ENCODE data around the gene TOP2A. TPM values are rescaled to one million over a fixed set of nuclear protein-coding genes. Genes with fewer than 3 reads are reported as not detected.

Gene TOP2A
- total RNA-seq, 1 experiment from 2014 or later, result 131 TPM

DNA sequence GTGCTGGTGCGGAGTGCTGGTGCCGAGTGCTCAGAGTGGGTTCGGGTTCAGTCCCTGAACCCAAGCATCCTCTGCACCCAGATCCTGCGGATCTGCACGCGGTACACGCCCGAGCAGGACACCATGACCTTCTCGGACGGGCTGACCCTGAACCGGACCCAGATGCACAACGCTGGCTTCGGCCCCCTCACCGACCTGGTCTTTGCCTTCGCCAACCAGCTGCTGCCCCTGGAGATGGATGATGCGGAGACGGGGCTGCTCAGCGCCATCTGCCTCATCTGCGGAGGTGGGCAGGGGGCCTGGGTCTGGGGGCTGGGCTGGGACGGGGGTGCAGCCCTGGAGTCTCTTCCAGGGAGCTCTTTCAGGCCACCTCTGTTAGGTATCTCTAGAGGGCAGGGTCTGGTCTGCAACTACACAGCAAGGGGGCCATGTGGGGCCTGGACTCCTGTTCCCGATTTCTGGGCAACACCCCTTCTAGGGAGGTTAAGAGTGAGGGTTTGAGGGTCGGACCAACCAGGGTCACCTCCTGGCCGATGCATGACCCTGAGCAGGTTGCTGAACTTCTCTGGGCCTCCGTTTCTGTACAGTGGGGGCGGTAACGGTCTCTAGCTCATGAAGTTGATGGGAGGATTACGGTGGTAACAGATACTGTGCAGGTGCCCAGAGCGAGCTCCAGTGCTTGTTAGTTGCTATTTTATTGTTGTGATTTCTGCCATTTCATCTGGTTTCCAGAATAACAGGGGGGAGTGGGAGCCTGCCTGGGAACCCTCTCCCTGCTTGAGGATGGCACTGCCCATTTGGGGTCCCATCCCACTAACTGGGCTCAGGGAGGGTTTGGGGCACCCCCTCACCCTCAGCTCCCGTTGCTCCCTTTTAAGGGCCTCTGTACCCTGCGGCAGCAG is 63.2 kb downstream of the TOP2A start:
- DNase-seq (ENCODE audit: low read depth), result no peak
- in situ Hi-C loops (cut with HindIII; ENCODE audit: low pct_unique_long_range_greater_than_20kb, low sequenced_read_pairs), result no loop called here

DNA sequence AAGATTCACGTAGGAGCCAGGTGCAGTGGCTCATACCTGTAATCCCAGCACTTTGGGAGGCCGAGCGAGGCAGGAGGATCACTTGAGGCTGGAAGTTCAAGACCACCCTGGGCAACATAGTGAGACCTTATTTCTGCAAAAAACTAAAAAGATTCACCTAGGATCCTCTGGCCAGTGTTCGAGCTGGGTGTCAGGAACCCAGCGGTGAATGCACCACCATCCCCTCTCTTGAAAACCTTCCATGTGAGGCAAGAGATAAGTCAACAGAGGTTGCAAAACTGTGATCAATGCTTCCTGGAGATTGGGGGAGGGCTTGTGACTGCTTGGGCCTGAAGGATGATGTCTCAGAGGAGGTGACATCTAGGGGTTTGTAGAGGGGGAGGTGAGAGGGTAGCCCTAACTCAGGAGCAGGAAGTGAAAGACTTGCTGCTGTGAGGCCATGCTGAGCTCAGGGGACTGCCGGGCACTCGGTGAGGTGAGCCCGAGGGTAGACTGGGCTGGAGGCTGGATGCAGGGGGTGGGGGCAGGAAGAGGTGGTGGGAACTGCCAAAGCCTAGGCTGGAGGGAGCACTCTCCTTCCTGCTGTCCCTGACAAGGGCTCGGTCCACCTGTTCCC is 64.8 kb downstream of the TOP2A start:
- DNase-seq (ENCODE audit: low read depth), result no peak
- in situ Hi-C loops (cut with HindIII; ENCODE audit: low pct_unique_long_range_greater_than_20kb, low sequenced_read_pairs), result no loop called here

DNA sequence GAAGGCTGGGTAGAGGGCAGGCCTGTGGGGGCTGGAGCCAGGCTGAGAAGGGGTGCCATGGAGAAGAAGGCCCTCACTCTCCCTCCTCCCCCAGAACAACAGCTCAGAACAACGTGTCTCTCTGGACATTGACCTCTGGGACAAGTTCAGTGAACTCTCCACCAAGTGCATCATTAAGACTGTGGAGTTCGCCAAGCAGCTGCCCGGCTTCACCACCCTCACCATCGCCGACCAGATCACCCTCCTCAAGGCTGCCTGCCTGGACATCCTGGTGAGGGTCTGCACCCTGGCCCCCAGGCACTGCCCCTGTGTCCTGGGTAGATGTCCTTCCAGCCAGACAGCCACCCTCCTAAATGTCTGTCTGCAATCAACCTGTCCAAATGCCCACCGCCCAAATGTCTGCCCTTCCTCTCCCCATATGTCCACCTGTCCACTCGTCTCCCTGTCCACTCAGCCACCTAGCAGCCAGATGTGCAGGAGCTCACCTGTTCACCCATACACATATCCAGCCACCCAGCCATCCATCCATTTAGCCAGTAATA is 65.4 kb downstream of the TOP2A start:
- DNase-seq (ENCODE audit: low read depth), result no peak

DNA sequence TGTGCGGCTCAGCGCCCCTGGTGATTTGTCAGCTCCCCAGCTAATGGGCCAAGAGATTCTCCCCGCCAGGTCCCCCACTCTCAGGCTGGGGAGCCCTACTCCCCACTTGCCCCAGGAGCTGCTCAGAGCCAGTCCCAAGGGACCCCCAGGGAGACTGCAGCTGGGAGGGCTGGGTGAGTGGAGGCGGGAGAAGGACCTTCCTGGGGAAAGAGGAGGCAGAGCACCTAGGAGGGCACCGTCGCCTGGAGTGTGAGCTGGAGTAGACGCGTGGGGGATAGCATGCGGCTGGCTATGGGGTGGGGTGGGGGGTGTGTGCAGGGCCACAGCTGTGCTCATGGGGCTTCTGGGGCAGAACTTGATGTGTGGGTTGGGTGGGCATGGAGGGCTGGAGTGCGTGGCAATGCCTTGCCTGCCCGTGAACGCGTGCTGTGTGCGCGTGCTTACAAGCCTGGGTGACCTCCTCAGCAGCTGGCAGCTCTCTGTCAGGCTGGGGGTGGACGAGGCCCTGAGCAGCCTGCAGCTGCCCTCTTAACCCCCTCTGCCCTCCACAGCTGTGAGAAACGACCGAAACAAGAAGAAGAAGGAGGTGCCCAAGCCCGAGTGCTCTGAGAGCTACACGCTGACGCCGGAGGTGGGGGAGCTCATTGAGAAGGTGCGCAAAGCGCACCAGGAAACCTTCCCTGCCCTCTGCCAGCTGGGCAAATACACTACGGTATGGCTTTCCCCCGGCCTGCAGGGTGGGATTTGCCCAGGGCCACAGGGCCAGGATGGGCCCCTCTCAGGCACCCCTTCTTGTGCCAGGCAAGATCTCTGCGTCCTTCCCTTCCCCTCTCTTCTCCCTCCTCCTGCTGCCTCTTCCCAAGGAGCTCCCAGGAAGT is 66.1 kb downstream of the TOP2A start:
- in situ Hi-C loops (cut with HindIII; ENCODE audit: low pct_unique_long_range_greater_than_20kb, low sequenced_read_pairs), result no loop called here
- DNase-seq (ENCODE audit: low read depth), result no peak

More for the DNA sequence above, 65.4 kb downstream of the TOP2A start:
- in situ Hi-C loops (cut with HindIII; ENCODE audit: low pct_unique_long_range_greater_than_20kb, low sequenced_read_pairs), result no loop called here

DNA sequence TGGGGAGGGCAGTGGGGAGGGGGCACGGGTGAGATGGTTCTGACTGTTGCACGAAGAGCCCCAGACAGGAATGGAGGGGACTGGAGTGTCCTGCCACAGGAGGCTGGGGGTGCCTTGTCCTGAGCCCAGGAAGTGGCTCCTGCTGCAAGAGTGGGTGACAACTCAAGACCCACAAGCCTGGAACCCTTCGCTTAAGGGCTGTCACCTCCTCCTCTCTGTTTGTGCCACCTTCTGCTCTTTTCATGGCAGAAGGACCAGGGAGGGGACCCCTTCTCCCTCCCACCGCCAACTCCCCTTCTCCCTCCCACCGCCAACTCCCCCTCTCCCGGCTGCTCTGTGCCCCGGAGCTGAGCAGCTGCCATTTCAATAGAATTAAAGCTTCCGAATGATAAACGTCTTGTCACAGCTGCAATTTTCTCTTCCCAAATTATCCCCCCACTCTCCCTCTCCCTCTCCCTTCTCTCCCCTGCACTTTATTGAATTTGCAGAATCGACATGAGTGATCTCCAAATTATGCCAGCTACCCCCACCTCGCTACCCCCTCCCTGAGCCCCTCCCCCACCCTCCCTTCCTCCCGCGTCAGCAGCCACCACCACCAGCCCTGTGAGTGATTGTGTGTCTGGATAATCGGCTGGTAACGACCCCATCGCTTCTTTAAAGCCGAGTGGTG is 66.9 kb downstream of the TOP2A start:
- in situ Hi-C loops (cut with HindIII; ENCODE audit: low pct_unique_long_range_greater_than_20kb, low sequenced_read_pairs), result no loop called here

DNA sequence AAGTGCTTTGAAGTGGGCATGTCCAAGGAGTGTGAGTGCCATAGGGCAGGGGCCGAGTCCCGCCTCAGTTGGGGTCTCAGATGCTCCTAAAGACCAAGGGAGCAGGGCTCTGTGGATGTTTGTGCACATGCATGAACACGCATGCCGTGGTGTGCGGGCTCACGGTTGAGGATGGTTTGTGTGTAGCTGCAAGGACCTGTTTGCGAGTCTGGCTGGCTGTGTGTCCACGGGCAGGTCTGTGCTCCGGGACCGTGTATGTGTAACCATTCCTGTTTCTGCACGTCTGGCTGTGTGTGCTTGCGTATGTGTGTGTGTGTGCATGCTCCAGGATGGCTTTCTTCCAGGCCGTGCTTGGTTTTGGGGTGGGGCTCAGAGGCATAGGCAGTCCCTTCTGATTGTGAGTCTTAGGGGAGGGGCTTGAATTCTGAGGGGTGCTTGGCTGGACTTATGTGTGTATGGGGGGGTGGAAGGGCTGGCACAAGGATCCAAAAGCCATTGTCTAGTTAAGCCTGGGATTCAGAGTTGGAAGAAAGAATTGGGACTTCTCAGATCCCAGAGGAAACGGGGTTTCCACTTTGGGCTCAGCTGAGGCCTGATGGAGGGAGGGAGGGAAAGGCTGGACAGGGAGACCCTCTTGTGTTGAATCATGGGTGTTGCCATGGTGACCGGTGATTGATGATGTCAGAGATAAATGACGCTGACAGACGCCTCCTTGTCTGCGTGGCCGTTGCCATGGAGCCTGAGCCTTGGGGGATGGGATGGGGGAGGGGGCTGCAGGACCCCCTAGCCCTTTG is 67.6 kb downstream of the TOP2A start:
- in situ Hi-C loops (cut with HindIII; ENCODE audit: low pct_unique_long_range_greater_than_20kb, low sequenced_read_pairs), result no loop called here

More for the DNA sequence above, 66.9 kb downstream of the TOP2A start:
- DNase-seq (ENCODE audit: low read depth), result no peak

DNA sequence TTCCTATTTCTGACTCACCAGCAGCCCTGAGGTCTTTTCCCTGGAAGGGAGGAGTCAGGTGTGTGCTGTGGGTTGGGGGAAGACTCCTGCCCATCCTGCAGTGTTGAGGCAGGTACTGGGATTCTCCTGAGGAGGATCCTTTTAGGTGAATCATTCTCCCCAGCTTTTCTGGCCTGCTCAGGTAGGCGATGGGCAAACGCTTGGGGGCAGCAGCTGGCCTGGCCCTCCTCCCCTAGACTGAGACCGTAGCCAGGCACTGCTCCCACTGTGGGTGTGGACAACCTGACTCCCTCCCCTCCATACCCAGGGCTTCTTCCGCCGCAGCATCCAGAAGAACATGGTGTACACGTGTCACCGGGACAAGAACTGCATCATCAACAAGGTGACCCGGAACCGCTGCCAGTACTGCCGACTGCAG is 68.2 kb downstream of the TOP2A start:
- in situ Hi-C loops (cut with HindIII; ENCODE audit: low pct_unique_long_range_greater_than_20kb, low sequenced_read_pairs), result no loop called here
- DNase-seq (ENCODE audit: low read depth), result no peak

More for the DNA sequence above, 67.6 kb downstream of the TOP2A start:
- DNase-seq (ENCODE audit: low read depth), result no peak

DNA sequence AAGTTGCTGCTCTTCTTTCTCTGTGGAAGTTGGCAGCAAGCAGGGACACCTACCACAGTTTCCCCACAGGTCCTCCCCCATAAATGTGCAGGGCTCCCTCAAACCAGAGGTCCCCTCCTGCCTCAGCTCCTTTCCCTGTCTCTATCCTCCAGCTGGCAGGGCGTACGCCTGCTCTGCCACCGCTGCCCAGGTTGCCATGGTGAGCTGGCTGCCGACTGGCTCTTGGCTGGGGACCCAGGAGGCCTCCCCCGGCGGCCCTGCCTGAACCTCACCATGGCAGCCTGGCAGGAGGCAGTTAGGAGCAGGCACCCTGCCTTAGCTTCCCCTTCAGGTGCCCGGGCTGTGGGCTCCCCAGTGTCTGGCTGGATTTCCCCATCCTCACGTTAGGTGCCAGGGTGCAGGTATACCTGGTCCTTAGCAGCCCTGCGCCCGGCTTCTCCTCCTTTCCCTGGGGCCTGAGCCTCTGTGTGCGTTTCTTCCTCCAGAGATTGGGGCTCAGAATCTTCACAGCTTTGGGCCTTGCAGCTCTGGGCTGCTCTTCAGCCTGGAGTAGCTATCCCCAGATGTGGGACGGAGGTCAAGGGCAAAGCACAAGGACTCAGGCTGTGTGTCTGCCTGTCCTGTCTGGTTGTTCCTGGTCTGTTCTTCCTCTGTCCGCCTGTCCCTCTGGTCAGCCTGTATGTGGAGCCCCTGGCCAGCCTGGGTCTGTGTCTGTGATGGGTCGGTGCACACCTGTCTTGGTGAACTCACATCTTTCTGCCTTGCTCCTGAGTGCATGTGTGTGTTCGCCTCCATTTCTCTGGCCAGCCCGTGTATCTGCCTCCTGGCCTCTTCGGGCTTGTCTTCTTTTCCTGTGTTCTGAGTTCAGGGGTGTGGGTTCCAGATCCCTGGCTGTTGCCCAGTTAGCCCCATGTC is 68.9 kb downstream of the TOP2A start:
- DNase-seq (ENCODE audit: low read depth), result no peak
- in situ Hi-C loops (cut with HindIII; ENCODE audit: low pct_unique_long_range_greater_than_20kb, low sequenced_read_pairs), result no loop called here

DNA sequence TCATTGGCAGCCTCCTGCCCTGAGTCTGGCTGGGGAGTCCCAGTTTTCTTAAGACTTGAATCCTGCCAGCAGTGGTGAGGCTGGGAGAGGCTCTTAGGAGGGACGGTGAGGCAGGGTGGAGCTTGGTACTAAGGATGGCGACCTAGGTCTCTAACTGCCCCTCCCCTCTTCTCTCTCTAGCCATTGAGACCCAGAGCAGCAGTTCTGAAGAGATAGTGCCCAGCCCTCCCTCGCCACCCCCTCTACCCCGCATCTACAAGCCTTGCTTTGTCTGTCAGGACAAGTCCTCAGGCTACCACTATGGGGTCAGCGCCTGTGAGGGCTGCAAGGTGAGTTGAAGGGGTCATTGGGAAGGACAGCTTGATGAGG is 69.6 kb downstream of the TOP2A start:
- in situ Hi-C loops (cut with HindIII; ENCODE audit: low pct_unique_long_range_greater_than_20kb, low sequenced_read_pairs), result no loop called here
- no peak for DNase-seq (ENCODE audit: low read depth)

DNA sequence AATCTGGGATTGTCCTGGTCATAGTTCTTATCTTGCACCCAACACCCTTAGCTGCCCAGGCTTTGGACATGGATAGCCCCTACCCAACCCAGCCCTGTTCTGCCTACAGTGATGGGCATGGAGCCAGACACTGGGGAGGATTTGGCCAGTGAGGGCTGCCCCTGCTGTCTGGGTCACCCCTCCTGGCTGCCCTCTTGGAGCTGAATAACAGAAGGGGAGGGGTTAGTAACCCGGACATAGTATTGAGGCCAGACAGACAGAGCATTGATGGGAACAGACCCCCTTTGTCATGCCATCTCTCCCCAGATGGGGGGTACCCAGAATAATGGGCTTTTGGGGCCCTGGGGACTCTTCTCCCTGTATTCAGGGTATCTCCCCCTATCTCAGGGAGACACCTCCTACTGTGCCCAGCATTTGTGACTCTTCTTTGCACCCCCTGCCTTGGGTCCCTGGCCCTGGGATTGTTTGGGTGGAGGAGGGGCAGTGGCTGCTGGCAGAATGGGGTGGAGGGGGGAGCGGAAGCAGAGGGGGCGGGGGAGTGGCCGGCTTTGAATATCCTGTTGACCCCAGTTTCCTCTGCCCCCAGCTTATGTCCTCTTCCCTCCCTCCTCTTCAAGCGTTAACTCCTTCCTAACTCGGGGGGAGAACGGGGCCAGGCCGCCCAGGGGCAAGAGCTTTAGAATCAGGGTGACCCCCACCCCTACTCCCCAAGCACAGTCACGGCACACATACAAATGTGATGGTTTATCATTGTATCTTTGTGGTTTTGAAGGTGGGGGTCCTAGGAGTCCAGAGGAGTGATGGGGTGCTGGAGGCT is 70.2 kb downstream of the TOP2A start:
- in situ Hi-C loops (cut with HindIII; ENCODE audit: low pct_unique_long_range_greater_than_20kb, low sequenced_read_pairs), result no loop called here
- no peak for DNase-seq (ENCODE audit: low read depth)

DNA sequence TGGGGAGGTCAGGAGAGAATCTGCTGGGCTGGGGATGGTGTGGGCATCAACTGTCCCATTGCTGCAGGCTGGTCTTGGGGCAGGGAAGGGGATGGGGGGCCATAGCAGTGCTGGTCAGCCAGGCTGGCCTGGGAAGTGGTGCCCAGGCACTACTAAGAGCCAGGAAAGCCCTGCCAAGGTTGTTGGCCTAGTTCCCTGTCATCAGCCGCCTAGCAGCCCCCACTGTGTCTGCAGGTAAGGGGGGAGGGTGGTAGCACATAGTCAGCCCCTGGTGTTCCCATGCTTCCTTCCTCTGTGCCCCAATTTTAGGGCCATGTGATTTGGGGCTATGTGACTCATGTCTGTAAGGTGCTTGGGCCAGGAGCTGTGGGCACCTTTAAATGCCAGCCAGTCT is 70.9 kb downstream of the TOP2A start:
- DNase-seq (ENCODE audit: low read depth), result no peak
- in situ Hi-C loops (cut with HindIII; ENCODE audit: low pct_unique_long_range_greater_than_20kb, low sequenced_read_pairs), result no loop called here

DNA sequence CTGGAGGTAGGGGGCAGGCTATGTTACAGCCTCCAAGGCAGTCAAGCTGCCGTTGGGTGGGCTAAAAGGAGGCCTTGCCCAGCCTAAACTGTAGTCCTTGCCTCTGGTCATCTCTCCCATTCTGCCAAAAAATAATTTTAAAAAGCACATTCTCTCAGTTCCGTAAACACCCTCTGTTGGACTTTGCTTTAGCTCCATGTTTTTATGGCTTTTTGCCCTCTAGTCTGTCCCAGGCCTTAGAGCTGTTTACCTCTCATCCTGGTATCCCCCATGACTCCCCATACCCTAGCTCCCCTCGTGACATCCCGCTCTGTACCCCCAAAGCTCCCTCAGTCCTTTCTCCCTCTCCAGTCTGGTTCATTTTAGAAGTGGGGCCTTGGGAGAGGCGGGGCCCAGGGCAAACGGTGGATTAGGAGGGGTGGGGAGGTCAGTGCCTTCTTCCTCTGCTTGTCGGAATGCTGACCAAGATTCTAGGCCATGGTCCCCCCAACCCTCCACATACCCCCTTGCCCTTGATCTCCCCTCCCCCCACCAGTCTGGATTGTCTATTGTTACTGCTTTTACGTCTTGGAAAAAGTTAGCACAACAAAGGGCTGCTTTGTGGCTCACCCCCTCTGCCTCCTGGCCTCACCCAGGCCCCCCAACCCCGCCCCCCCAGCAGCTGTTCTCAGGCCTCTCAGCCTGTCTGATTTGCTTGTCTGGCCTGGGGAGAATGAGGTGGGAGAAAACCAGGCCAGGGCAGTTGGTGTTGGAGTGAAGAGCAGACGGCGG is 71.5 kb downstream of the TOP2A start:
- no peak for DNase-seq (ENCODE audit: low read depth)
- in situ Hi-C loops (cut with HindIII; ENCODE audit: low pct_unique_long_range_greater_than_20kb, low sequenced_read_pairs), result no loop called here

DNA sequence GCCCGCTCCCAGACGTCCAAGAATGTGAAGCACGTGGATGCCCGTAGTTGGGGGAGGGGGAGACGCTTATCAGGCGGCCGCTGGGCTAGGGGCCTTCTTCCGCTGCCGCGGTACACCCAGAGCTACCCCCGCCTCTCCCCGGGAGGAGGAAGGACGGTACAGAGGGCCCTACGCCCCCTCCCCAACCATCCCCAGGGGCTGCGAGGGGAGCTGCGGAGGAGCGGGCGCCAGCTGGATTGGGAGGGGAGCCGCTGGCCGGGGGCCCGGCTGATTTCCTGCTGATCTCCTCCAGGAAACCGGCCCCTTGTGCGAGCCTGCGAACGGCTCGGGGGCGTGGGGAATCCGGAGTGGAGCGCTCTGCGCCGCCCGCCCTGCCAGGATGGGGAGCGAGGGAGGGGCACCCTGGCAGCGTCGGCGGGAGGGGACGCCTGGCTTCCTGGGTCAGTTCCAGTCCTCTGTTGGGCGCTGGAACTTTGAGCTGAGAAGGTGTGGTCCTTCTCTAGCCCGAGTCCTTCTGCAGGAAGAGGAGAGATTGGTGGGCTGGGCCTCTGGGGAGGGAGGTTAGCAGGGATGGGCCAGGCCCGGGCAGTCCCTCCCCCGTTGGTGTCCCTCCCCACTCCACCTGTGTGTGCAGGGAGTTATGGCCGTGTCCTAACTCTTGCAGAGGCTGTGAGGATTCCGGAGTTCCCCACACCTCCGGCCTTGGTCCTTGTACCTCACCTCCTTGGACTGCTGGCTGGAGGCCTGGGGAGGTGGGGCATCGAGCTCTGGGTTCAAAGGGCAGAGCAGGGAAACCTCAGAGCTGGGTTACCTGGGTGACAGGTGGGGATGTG is 72.3 kb downstream of the TOP2A start:
- in situ Hi-C loops (cut with HindIII; ENCODE audit: low pct_unique_long_range_greater_than_20kb, low sequenced_read_pairs), result no loop called here
- DNase-seq (ENCODE audit: low read depth), result peak; percentile 82

DNA sequence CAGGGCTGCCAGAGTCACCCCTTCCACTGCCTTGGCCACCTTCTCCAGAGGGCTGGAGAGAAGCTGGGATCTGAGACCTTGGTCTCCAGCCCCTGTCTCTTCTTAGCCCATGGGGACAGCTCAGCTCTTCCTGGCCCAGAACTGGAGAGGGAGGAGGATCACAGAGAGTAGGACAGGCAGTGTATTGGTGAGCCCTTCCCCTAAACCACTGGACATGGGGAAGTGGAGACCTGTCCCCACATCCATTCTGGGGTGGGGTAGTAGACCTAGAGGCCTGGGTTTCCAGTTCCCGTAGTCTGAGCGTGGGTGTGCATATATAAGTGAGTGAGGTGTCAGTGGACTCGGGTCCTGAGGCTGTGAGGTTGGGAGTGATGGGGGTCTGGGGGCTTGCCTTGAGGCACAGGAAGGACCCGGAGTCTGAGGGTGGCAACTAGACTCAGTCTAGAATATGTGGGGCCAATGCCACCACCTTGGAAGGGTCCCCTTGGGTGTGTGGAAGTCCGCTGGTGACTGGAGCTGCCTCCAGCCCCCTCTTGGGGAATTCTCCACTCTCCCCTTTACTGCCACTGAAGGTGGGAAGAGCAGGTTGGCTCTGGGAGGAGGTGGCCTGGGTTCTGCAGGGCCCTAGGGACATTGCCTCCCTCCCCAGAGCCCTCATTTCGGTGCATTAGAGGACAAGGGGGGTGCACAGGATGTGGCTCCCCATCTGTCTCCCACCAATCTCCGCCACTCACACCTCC is 73.1 kb downstream of the TOP2A start:
- in situ Hi-C loops (cut with HindIII; ENCODE audit: low pct_unique_long_range_greater_than_20kb, low sequenced_read_pairs), result no loop called here
- DNase-seq (ENCODE audit: low read depth), result no peak
